GM19025 (cell line): Measurements from ENCODE around the gene BNC1.
"Not testable (repeated sequence)": the region's sequence is repeated elsewhere in the genome, so short reads cannot be mapped to it uniquely, and the experiment has no call there.

ENCODE experiments used
- ATAC-seq: cut with Tn5 transposase; IDR thresholded peaks from one replicate; pipeline ENCODE4 v1.9.1; 2021; ENCODE audit warnings: mild to moderate bottlenecking, low read depth, moderate library complexity; ENCODE audit not compliant: unreplicated experiment

BNC1 gene

DNA sequence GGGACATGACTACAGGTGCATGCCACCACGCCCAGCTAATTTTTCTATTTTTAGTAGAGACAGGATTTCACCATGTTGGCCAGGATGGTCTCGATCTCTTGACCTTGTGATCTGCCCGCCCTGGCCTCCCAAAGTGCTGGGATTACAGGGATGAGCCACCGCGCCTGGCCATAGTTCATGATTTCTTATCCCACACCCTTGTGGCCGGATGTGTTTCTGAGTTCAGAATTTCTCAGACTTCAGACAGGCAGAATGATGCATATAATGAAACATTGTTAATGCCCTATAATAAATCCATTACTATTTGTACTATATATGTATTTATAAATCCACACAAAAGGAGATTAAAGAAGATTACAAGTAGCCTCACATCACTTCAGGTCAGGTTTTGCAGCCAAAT is 22.3 kb downstream of the BNC1 start:
- ATAC-seq, result not testable (repeated sequence)

DNA sequence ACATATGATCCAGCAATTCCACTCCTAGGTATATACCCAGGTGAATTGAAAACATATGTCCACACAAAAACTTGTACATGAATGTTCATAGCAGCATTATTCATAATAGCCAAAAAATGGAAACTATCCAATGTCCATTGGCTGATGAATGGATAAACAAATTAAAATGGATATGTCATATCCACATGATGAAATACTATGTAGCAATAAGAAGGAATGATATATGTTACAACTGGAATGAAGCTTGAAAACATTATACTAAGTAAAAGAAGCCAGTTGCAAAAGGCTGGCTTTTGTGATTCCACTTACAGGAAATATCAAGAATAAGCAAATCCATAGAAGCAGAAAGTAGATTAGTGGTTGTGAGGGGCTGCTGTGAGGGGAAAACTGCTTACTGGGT is 33.7 kb downstream of the BNC1 start:
- no peak for ATAC-seq

GRCh38 chr15:83249030-83249343 is 35.5 kb downstream of the BNC1 start:
- no peak for ATAC-seq

DNA sequence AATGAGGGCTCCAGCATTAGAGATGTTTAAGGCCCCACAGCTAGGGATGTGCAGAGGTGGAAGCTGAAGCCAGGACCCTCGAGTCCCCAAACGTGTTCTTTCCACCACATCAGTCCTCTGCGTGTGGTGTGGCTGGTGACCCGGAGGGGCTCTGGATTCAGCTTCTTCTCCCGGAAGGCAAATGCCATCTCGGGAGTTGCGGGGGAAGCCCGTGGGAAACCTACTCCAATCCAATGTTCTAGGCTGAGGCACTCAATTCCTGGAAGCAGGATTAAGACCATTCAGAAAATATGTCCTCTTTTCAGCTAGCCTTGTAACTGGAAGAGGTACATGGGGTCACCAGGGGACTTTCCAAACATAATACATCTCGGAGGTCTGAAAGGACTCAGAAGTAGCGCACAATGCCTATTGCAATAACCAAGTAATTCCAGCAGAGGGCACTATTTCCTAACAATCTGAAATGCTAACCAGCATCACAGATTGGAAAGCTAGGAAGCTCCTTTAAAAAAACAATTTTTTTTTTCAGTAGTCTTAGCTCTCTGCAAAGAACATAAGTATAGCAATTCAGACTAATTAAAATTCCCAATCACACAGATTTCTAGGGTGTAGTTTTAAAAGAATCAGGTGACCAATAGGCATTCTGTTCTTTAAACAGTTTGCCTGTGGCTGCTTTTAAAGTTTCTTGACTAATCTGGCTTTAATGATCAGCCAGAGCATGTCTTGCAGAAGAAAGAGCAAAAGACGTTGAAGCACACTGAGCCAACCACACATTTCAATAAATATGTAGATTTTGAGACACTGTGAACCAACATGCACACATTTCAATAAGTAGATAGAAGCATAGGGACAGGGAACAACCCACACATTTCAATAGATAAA is 36.1 kb downstream of the BNC1 start:
- ATAC-seq, result no peak

GRCh38 chr15:83243634-83244033 is 40.8 kb downstream of the BNC1 start:
- no peak for ATAC-seq

DNA sequence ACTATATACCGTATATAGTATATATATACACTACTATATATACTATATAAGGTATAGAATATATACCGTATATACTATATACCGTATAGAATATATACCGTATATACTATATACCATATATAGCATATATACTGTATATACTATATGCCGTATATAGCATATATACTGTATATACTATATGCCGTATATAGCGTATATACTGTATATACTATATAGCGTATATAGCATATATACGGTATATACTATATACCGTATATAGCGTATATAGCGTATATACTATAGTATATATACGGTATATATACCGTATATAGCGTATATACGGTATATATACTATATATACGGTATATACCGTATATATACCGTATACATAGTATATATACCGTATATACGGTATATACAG is 54.2 kb downstream of the BNC1 start:
- ATAC-seq, result no peak

DNA sequence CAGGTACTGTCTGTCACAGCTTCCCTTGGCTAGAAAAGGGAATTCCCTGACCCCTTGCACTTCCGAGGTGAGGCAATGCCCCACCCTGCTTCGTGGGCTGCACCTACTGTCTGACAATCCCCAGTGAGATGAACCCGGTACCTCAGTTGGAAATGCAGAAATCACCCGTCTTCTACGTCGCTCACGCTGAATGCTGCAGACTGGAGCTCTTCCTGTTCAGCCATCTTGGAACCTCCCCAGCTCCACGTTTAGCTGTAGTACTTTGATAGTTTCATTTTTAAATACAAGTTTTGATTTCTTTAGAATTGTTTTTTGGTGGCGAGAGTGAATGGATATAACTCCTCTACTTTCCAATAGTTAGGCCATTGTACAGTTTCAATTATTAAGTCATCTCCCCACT is 59.0 kb downstream of the BNC1 start:
- no peak for ATAC-seq

DNA sequence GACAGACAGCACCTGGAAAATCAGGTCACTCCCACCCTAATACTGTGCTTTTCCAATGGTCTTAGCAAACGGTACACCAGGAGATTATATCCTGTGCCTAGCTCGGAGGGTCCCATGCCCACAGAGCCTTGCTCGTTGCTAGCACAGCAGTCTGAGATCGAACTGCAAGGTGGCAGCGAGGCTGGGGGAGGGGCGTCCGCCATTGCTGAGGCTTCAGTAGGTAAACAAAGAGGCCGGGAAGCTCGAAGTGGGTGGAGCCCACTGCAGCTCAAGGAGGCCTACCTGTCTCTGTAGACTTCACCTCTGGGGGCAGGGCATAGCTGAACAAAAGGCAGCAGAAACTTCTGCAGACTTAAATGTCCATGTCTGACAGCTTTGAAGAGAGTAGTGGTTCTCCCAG is 62.7 kb downstream of the BNC1 start:
- ATAC-seq, result not testable (repeated sequence)

GRCh38 chr15:83219026-83219425 is 65.4 kb downstream of the BNC1 start:
- no peak for ATAC-seq

DNA sequence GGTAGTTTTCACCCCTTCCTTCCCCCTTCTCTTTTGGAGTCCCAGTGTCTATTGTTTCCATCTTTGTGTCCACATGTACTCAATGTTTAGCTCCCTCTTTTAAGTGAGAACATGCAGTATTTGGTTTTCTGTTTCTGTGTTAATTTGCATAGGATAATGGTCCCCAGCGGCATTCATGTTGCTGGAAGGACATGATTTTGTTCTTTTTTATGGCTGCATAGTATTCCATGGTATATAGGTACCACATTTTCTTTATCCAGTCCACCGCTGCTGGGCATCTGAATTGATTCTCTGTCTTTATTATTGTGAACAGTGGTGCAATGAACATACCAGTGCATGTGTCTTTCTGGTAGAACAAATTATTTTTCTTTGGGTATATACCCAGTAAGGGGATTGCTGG is 69.2 kb downstream of the BNC1 start:
- no peak for ATAC-seq

DNA sequence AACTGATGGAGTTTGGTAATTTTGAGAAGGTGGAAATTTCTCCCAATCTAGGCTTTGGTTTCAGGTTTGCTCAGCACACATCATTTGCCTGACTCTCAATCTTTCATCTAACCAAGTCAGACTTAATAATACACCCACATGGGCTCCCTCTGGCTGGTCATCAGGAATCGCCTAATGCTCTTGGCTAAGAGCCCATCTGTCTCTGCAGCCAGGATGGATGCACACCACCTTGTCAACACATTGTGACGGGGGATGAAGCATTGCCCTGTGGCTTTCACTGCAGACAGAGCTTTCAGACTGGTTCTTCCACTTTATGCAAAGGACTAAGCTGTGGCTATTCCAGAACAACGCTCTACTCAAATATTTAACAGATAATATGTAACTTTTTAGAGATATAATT is 73.8 kb downstream of the BNC1 start:
- no peak for ATAC-seq

GRCh38 chr15:83209333-83209732 is 75.1 kb downstream of the BNC1 start:
- ATAC-seq, result no peak

DNA sequence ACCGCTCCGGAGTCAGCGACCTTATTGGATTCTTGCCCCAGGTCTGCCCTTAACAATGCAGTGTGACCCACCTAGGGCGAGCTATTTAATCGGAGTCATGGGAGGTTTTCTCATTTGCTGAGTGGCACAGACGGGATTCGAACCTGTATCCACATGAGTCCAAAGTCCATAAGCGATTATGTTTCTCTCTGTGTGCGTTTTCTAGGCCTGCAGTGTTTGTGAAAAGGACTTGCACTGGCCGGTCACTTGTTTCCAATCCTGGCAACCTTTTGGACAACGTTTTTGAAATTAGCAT is 76.2 kb downstream of the BNC1 start:
- no peak for ATAC-seq

- ATAC-seq, result no peak
Observed at GRCh38 chr15:83207660-83208366, 76.7 kb downstream of the BNC1 start, which contains the start of gene HDGFL3. Gene HDGFL3 (minus strand): TSS chr15:83207823. CDS start chr15:83207414, 409 bp downstream.

DNA sequence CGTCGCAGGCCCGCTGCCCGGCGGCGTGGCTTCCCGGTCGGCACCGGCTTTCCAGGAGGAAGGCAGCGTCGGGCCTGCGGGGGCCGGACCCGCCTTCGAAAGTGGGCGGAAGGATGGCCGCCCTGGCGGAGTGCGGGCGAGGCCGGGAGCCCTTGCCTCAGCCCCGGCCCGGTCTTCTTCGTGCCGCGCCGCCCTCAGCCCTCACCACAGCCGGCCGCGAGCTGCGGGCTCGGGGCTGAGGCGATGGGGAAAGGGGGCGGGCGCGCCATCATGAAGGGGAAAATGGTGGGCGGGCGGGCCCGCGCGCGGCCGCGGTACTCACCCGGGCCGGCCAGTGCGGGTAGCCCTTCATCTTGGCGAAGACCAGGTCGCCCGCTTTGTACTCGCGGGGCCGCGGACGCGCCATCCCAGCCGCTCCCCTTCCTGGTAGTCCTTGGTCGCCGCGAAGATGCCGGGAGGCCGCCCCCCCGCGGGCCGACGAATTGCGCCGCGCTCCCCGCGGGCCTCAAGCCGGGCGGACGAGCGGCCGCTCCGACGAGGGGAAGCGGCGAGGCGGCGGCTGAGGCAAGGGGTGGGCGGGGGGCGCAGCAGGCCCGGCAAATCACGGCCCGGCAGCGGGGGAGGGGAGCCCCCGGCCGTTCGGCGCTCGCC is 77.3 kb downstream of the BNC1 start:
- no peak for ATAC-seq

- ATAC-seq, result no peak
Observed at GRCh38 chr15:83206526-83207008, 77.9 kb downstream of the BNC1 start.
